ENCODE results near the gene ZG16. TPM values are rescaled to one million over a fixed set of nuclear protein-coding genes. Genes with fewer than 3 reads are reported as not detected.

ZG16 gene
- total and polyA plus RNA-seq, 9 of the 15 experiments (the other 6 are each of a cell fraction or from before 2014, with no cell fraction given): 0.04 TPM; not detected in 8

- TF ChIP-seq HES1 (IDR thresholded peaks at IDR 0.05; ENCODE audit: low read depth) (peak; percentile 48; the same call in 1 of the 2 replicates), C11orf30 (IDR thresholded peaks at IDR 0.05; ENCODE audit: low read depth) (peak; percentile 94), MEF2A (IDR thresholded peaks at IDR 0.05; ENCODE audit: control insufficient read depth, low read depth, low read length) (0 out of 2 replicates have a peak, but pooled peaks have one; percentile 33), TCF7 (IDR thresholded peaks at IDR 0.05; ENCODE audit: borderline replicate concordance) (no peak), CBX3 (IDR thresholded peaks at IDR 0.05; ENCODE audit: borderline replicate concordance in 1 of 2, low read length in 2 of 2) (peak in 1 of 2 experiments; percentile 33; a peak in 1 of 3 replicates), EP300 (IDR thresholded peaks at IDR 0.05; ENCODE audit: low read length) (peak; percentile 65), CREM (IDR thresholded peaks at IDR 0.05; ENCODE audit: low read depth) (peak; percentile 82), POLR2H (tag; IDR thresholded peaks at IDR 0.05; ENCODE audit: low read depth) (peak; percentile 69), NONO (IDR thresholded peaks at IDR 0.05; ENCODE audit: low read depth in 2 of 2, low read length in 1 of 2) (peak in 1 of 2 experiments; percentile 42; a peak in 1 of 4 replicates), SMARCA5 (IDR thresholded peaks at IDR 0.05) (no peak), HOXB6 (CRISPR knock-in tag; IDR thresholded peaks at IDR 0.05; ENCODE audit: borderline replicate concordance) (no peak), KAT2B (IDR thresholded peaks at IDR 0.05; ENCODE audit: low read depth, low read length) (no peak), ZNF239 (CRISPR knock-in tag; IDR thresholded peaks at IDR 0.05) (peak; percentile 12), ZNF224 (CRISPR knock-in tag; IDR thresholded peaks at IDR 0.05) (0 out of 2 replicates have a peak, but pooled peaks have one; percentile 45), ZNF740 (CRISPR knock-in tag; IDR thresholded peaks at IDR 0.05) (no peak), ZNF740 (tag; IDR thresholded peaks at IDR 0.05) (no peak), MTA1 (IDR thresholded peaks at IDR 0.05; ENCODE audit: borderline replicate concordance) (peak; percentile 68), ZNF280B (CRISPR knock-in tag; IDR thresholded peaks at IDR 0.05) (no peak), COPS2 (conservative IDR thresholded peaks at IDR 0.05) (no peak)
- TF ChIP-seq, protein P1, sequence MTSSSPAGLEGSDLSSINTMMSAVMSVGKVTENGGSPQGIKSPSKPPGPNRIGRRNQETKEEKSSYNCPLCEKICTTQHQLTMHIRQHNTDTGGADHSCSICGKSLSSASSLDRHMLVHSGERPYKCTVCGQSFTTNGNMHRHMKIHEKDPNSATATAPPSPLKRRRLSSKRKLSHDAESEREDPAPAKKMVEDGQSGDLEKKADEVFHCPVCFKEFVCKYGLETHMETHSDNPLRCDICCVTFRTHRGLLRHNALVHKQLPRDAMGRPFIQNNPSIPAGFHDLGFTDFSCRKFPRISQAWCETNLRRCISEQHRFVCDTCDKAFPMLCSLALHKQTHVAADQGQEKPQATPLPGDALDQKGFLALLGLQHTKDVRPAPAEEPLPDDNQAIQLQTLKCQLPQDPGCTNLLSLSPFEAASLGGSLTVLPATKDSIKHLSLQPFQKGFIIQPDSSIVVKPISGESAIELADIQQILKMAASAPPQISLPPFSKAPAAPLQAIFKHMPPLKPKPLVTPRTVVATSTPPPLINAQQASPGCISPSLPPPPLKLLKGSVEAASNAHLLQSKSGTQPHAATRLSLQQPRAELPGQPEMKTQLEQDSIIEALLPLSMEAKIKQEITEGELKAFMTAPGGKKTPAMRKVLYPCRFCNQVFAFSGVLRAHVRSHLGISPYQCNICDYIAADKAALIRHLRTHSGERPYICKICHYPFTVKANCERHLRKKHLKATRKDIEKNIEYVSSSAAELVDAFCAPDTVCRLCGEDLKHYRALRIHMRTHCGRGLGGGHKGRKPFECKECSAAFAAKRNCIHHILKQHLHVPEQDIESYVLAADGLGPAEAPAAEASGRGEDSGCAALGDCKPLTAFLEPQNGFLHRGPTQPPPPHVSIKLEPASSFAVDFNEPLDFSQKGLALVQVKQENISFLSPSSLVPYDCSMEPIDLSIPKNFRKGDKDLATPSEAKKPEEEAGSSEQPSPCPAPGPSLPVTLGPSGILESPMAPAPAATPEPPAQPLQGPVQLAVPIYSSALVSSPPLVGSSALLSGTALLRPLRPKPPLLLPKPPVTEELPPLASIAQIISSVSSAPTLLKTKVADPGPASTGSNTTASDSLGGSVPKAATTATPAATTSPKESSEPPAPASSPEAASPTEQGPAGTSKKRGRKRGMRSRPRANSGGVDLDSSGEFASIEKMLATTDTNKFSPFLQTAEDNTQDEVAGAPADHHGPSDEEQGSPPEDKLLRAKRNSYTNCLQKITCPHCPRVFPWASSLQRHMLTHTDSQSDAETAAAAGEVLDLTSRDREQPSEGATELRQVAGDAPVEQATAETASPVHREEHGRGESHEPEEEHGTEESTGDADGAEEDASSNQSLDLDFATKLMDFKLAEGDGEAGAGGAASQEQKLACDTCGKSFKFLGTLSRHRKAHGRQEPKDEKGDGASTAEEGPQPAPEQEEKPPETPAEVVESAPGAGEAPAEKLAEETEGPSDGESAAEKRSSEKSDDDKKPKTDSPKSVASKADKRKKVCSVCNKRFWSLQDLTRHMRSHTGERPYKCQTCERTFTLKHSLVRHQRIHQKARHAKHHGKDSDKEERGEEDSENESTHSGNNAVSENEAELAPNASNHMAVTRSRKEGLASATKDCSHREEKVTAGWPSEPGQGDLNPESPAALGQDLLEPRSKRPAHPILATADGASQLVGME (CRISPR knock-in tag; IDR thresholded peaks at IDR 0.05): peak; percentile 84; the same call in 1 of the 2 replicates
Observed at GRCh38 chr16:29790183-29790948, 12.3 kb downstream of the ZG16 start, which contains the start of gene KIF22 (continued).
